Peyer's patch (tissue), 4 donors: ENCODE data around the gene FXYD7. TPM values are rescaled to one million over a fixed set of nuclear protein-coding genes. Genes with fewer than 3 reads are reported as not detected.

Experiments used
- DNase-seq, 3 donors: peaks; one replicate each; pipeline ENCODE4 v3.0.0-alpha.2; 2017 to 2019
- H3K27ac ChIP-seq, 4 donors: fragments of 200-600 bp; sonication (generic); one replicate each; pipeline ENCODE4 v1.5.1; 2016 to 2019
- H3K27me3 ChIP-seq, 2 donors: fragments of 200-600 bp; sonication (generic); one replicate each; pipeline ENCODE4 v1.5.1; 2019
- H3K36me3 ChIP-seq, 3 donors: fragments of 200-600 bp; sonication (generic); one replicate each; pipeline ENCODE4 v1.5.1; 2016 to 2019
- H3K4me1 ChIP-seq, 4 donors: fragments of 200-600 bp; sonication (generic); one replicate each; pipeline ENCODE4 v1.5.1; 2016 to 2019
- H3K4me3 ChIP-seq, 4 donors: fragments of 200-600 bp; sonication (generic); 1 replicate in 3 of 4; 2 replicates in 1 of 4; pipeline ENCODE4 v1.5.1; 2016 to 2019; ENCODE audit warnings: mild to moderate bottlenecking in 1 of 4
- H3K9me3 ChIP-seq, 4 donors: fragments of 200-600 bp; sonication (generic); one replicate each; pipeline ENCODE4 v1.5.1; 2016 to 2019; ENCODE audit warnings: mild to moderate bottlenecking in 1 of 4
- POLR2A ChIP-seq, 2 donors: fragments of 450-650 bp; IDR thresholded peaks; one replicate each; pipeline ENCODE4 v1.5.1; 2017; ENCODE audit warnings: antibody characterized with exemption in 2 of 2, mild to moderate bottlenecking in 2 of 2, moderate library complexity in 2 of 2
- total RNA-seq, 4 donors: library from RNA; depleted of rRNA; stranded (reverse); fragments of >200 nt; gene quantifications; one replicate each; pipeline ENCODE4 v1.1.0, GENCODE V29; 2016
- TF ChIP-seq, protein P1 (sequence below), 6 experiments: fragments of 450-650 bp in 4 of 6; fragments of 200-600 bp in 2 of 6; sonication (generic) in 1 of 6; IDR thresholded peaks; one replicate each; pipeline ENCODE4 v1.5.1; 2017 to 2019; ENCODE audit warnings: antibody characterized with exemption in 6 of 6, mild to moderate bottlenecking in 3 of 6, moderate library complexity in 1 of 6

The FXYD7 gene
- total RNA-seq, 4 donors from 2014 or later: not detected

GRCh38 chr19:35122687-35123551, 20.1 kb upstream of the FXYD7 start:
- Histone ChIP-seq H3K27ac (peak overlapping the region in 3 of 4 donors; percentile 61 to 97 (median 79)), H3K36me3 (peaks cover 0 to 18% (median 0%) of the 10 kb centered on the region in 3 donors), H3K4me3 (peak overlapping the region in 1 of 4 donors; percentile 50), H3K9me3 (no peaks in the 10 kb centered on the region), H3K27me3 (no peaks in the 10 kb centered on the region), H3K4me1 (peaks cover 5 to 66% (median 8%) of the 10 kb centered on the region in 4 donors)
- no peak for DNase-seq
- TF ChIP-seq, protein P1, sequence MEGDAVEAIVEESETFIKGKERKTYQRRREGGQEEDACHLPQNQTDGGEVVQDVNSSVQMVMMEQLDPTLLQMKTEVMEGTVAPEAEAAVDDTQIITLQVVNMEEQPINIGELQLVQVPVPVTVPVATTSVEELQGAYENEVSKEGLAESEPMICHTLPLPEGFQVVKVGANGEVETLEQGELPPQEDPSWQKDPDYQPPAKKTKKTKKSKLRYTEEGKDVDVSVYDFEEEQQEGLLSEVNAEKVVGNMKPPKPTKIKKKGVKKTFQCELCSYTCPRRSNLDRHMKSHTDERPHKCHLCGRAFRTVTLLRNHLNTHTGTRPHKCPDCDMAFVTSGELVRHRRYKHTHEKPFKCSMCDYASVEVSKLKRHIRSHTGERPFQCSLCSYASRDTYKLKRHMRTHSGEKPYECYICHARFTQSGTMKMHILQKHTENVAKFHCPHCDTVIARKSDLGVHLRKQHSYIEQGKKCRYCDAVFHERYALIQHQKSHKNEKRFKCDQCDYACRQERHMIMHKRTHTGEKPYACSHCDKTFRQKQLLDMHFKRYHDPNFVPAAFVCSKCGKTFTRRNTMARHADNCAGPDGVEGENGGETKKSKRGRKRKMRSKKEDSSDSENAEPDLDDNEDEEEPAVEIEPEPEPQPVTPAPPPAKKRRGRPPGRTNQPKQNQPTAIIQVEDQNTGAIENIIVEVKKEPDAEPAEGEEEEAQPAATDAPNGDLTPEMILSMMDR (IDR thresholded peaks at IDR 0.05): no peak
- TF ChIP-seq POLR2A (IDR thresholded peaks at IDR 0.05): no peak

- peaks cover 0 to 16% (median 0%) of the 10 kb centered on the region in 3 donors for H3K36me3 ChIP-seq
- H3K4me3 ChIP-seq: peak overlapping the region in 1 of 4 donors; percentile 50
- DNase-seq: no peak
- peak overlapping the region in 3 of 4 donors; percentile 61 to 97 (median 79) for H3K27ac ChIP-seq
- H3K9me3 ChIP-seq: no peaks in the 10 kb centered on the region
- peaks cover 5 to 66% (median 8%) of the 10 kb centered on the region in 4 donors for H3K4me1 ChIP-seq
- no peaks in the 10 kb centered on the region for H3K27me3 ChIP-seq
- TF ChIP-seq, protein P1 (IDR thresholded peaks at IDR 0.05): no peak
- TF ChIP-seq POLR2A (IDR thresholded peaks at IDR 0.05): no peak
Measured at GRCh38 chr19:35123573-35123972, 19.5 kb upstream of the FXYD7 start.

- peaks cover 5 to 63% (median 8%) of the 10 kb centered on the region in 4 donors for H3K4me1 ChIP-seq
- peak; percentile 81 to 96 (median 95) for DNase-seq
- H3K27ac ChIP-seq: peak overlapping the region; percentile 61 to 97 (median 78)
- no peaks in the 10 kb centered on the region for H3K9me3 ChIP-seq
- TF ChIP-seq, protein P1 (IDR thresholded peaks at IDR 0.05): no peak
- peak; percentile 60 to 91 for TF ChIP-seq POLR2A (IDR thresholded peaks at IDR 0.05)
- peak overlapping the region; percentile 33 to 55 (median 48) for H3K4me3 ChIP-seq
- H3K27me3 ChIP-seq: no peaks in the 10 kb centered on the region
- H3K36me3 ChIP-seq: peaks cover 0 to 12% (median 0%) of the 10 kb centered on the region in 3 donors
Measured at GRCh38 chr19:35124098-35125060, 18.7 kb upstream of the FXYD7 start.

- peaks cover 5 to 59% (median 8%) of the 10 kb centered on the region in 4 donors for H3K4me1 ChIP-seq
- H3K27me3 ChIP-seq: no peaks in the 10 kb centered on the region
- no peaks in the 10 kb centered on the region for H3K9me3 ChIP-seq
- no peak overlapping the region for H3K4me3 ChIP-seq
- no peak for TF ChIP-seq POLR2A (IDR thresholded peaks at IDR 0.05)
- TF ChIP-seq, protein P1 (IDR thresholded peaks at IDR 0.05): no peak
- DNase-seq: peak in 1 of 3 donors; percentile 63
- peaks cover 0 to 12% (median 0%) of the 10 kb centered on the region in 3 donors for H3K36me3 ChIP-seq
- H3K27ac ChIP-seq: peak overlapping the region in 3 of 4 donors; percentile 61 to 97 (median 79)
Measured at GRCh38 chr19:35125270-35125717, 17.8 kb upstream of the FXYD7 start.
